CD14-positive monocyte (primary cell): ENCODE measurements around the gene ZNF277. TPM values are rescaled to one million over a fixed set of nuclear protein-coding genes. Genes with fewer than 3 reads are reported as not detected.

Source experiments
- DNase-seq, 3 donors: peaks; one replicate each; pipeline ENCODE4 v3.0.0-alpha.2; 2011 to 2022
- H2AFZ ChIP-seq: 2 replicates; pipeline ENCODE4 v1.6.0; 2012; ENCODE audit warnings: mild to moderate bottlenecking, low read depth, low read length, inconsistent platforms; ENCODE audit not compliant: insufficient read depth, poor library complexity, severe bottlenecking
- H3K27ac ChIP-seq, 2 donors: 1 replicate in 1 of 2; 2 replicates in 1 of 2; pipeline ENCODE4 v1.5.1; 2012 to 2013; ENCODE audit warnings: low read length in 2 of 2, control low read depth in 1 of 2, inconsistent platforms in 1 of 2, low read depth in 1 of 2, mild to moderate bottlenecking in 1 of 2
- H3K27me3 ChIP-seq, 2 donors: one replicate each; pipeline versions ENCODE4 v1.6.0 to v1.6.1; 2011 to 2013; ENCODE audit warnings: low read length in 2 of 2; ENCODE audit not compliant: control insufficient read depth in 2 of 2, insufficient read depth in 2 of 2
- H3K36me3 ChIP-seq, 2 donors: replicated peaks in 1 of 2; 1 replicate in 1 of 2; 2 replicates in 1 of 2; pipeline versions ENCODE4 v1.5.1 to v1.6.1; 2012 to 2013; ENCODE audit warnings: low read length in 2 of 2, control low read depth in 1 of 2, inconsistent platforms in 1 of 2, mild to moderate bottlenecking in 1 of 2; ENCODE audit not compliant: insufficient read depth in 2 of 2, control insufficient read depth in 1 of 2
- H3K4me1 ChIP-seq, 2 donors: 1 replicate in 1 of 2; 2 replicates in 1 of 2; pipeline versions ENCODE4 v1.5.1 to v1.6.1; 2012 to 2013; ENCODE audit warnings: low read length in 2 of 2, control low read depth in 1 of 2, inconsistent platforms in 1 of 2, mild to moderate bottlenecking in 1 of 2, moderate library complexity in 1 of 2; ENCODE audit not compliant: insufficient read depth in 2 of 2, control insufficient read depth in 1 of 2
- H3K4me2 ChIP-seq: replicated peaks from 2 replicates; pipeline ENCODE3; 2012; ENCODE audit warnings: low read length, moderate library complexity, mild to moderate bottlenecking; ENCODE audit not compliant: poor library complexity, severe bottlenecking; ENCODE audit errors: extremely low read depth
- H3K4me3 ChIP-seq, 3 experiments: fragments of 200-600 bp in 1 of 3; sonication (generic) in 1 of 3; replicated peaks in 1 of 3; 1 replicate in 2 of 3; 2 replicates in 1 of 3; pipeline ENCODE4 v1.5.1; 2011 to 2013; ENCODE audit warnings: low read length in 3 of 3, mild to moderate bottlenecking in 3 of 3, control low read depth in 2 of 3, low read depth in 2 of 3, inconsistent platforms in 1 of 3, moderate library complexity in 1 of 3
- H3K79me2 ChIP-seq: 2 replicates; pipeline ENCODE4 v1.6.0; 2012; ENCODE audit warnings: mild to moderate bottlenecking, control low read depth, inconsistent platforms, low read length, moderate library complexity; ENCODE audit not compliant: insufficient read depth
- H3K9ac ChIP-seq: 2 replicates; pipeline ENCODE4 v1.6.0; 2017; ENCODE audit warnings: low read length, mild to moderate bottlenecking; ENCODE audit not compliant: insufficient read depth, poor library complexity, severe bottlenecking
- H3K9me3 ChIP-seq, 2 donors: replicated peaks in 1 of 2; 1 replicate in 1 of 2; 2 replicates in 1 of 2; pipeline versions ENCODE4 v1.5.1 to v1.6.1; 2012 to 2013; ENCODE audit warnings: low read length in 2 of 2, control low read depth in 1 of 2; ENCODE audit not compliant: control insufficient read depth in 1 of 2, insufficient read depth in 1 of 2
- H4K20me1 ChIP-seq: 2 replicates; pipeline ENCODE4 v1.6.0; 2012; ENCODE audit warnings: mild to moderate bottlenecking, low read length, control low read depth, moderate library complexity; ENCODE audit not compliant: insufficient read depth
- H3K27ac Mint-ChIP-seq, 7 donors: one replicate each; pipeline ENCODE4 v1.8.0; 2020; ENCODE audit warnings: mild to moderate bottlenecking in 7 of 7, mixed read lengths in 7 of 7, moderate library complexity in 6 of 7, inconsistent platforms in 2 of 7
- H3K27me3 Mint-ChIP-seq, 3 donors: one replicate each; pipeline ENCODE4 v1.8.0; 2021 to 2022; ENCODE audit warnings: low read depth in 3 of 3, mild to moderate bottlenecking in 3 of 3, mixed read lengths in 3 of 3, moderate library complexity in 3 of 3, inconsistent platforms in 1 of 3
- H3K36me3 Mint-ChIP-seq, 2 donors: one replicate each; pipeline ENCODE4 v1.8.0; 2020; ENCODE audit warnings: mixed read lengths in 2 of 2, inconsistent platforms in 1 of 2, mild to moderate bottlenecking in 1 of 2
- H3K4me1 Mint-ChIP-seq: one replicate; pipeline ENCODE4 v1.8.0; 2020; ENCODE audit warnings: mild to moderate bottlenecking, mixed read lengths
- H3K4me3 Mint-ChIP-seq, 2 donors: one replicate each; pipeline ENCODE4 v1.8.0; 2020; ENCODE audit warnings: mild to moderate bottlenecking in 2 of 2, mixed read lengths in 2 of 2, moderate library complexity in 1 of 2
- H3K9me3 Mint-ChIP-seq, 7 donors: one replicate each; pipeline ENCODE4 v1.8.0; 2020 to 2022; ENCODE audit warnings: mixed read lengths in 7 of 7, mild to moderate bottlenecking in 6 of 7, moderate library complexity in 6 of 7, inconsistent platforms in 2 of 7
- CTCF ChIP-seq: fragments of 200-600 bp; IDR thresholded peaks from one replicate; pipeline ENCODE4 v1.8.0; 2022; ENCODE audit warnings: antibody characterized with exemption, mild to moderate bottlenecking
- WGBS: methylation state at CpG from one replicate; pipeline ENCODE4 v1.1.5; 2013; ENCODE audit warnings: missing lambda C conversion rate; ENCODE audit not compliant: insufficient coverage; 5-methylcytosine and 5-hydroxymethylcytosine counted together
- intact Hi-C, 2 donors: fragments of 100-400 bp; cut with micrococcal nuclease; formaldehyde crosslinking; loops; one replicate each; pipeline versions ENCODE4 v1.15.0 to v1.15.1; 2023
- polyA plus RNA-seq, 3 donors: library from polyadenylated mRNA; depleted of rRNA in 1 of 3; unstranded in 2 of 3; stranded (reverse) in 1 of 3; fragments of 300-500 nt in 2 of 3; fragments of >200 nt in 1 of 3; fragmentation: Illumina TruSeq in 2 of 3; gene quantifications; 1 replicate in 2 of 3; 2 replicates in 1 of 3; pipeline ENCODE4 v1.2.3, GENCODE V29; 2012 to 2021

Gene ZNF277
- polyA plus RNA-seq, 3 donors: 17.5 to 20.7 (median 20.0) TPM

GRCh38 chr7:112336261-112336660, 129.8 kb downstream of the ZNF277 start:
- Histone ChIP-seq H4K20me1 (no peaks in the 10 kb centered on the region), H3K9ac (no peak overlapping the region), H3K4me3 (no peak overlapping the region), H3K4me1 (no peaks in the 10 kb centered on the region), H3K79me2 (no peaks in the 10 kb centered on the region), H3K9me3 (no peaks in the 10 kb centered on the region), H3K36me3 (peaks cover 21 to 78% of the 10 kb centered on the region in 2 donors), H3K27ac (no peak overlapping the region), H3K27me3 (no peaks in the 10 kb centered on the region), H3K4me2 (no peak overlapping the region), H2AFZ (no peak overlapping the region)
- Mint-ChIP-seq H3K27me3 (no peaks in the 10 kb centered on the region), H3K4me3 (no peak overlapping the region), H3K4me1 (no peaks in the 10 kb centered on the region), H3K9me3 (no peaks in the 10 kb centered on the region), H3K27ac (peak overlapping the region in 1 of 7 donors; percentile 23), H3K36me3 (peaks cover 55 to 70% of the 10 kb centered on the region in 2 donors)
- TF ChIP-seq CTCF: no peak
- intact Hi-C loops: no loop called here
- DNase-seq: no peak
- no CpG with 5 or more reads among the region's 2 CpGs for WGBS

- Histone ChIP-seq H3K36me3 (peaks cover 28 to 80% of the 10 kb centered on the region in 2 donors), H3K9me3 (no peaks in the 10 kb centered on the region), H3K4me2 (no peak overlapping the region), H3K27me3 (no peaks in the 10 kb centered on the region), H3K27ac (no peak overlapping the region), H3K9ac (no peak overlapping the region), H3K79me2 (no peaks in the 10 kb centered on the region), H4K20me1 (no peaks in the 10 kb centered on the region), H3K4me1 (no peaks in the 10 kb centered on the region), H3K4me3 (no peak overlapping the region), H2AFZ (no peak overlapping the region)
- no peak overlapping the region for H3K27ac Mint-ChIP-seq
- no peak for TF ChIP-seq CTCF
- peaks cover 0 to under 1% (median 0%) of the 10 kb centered on the region in 7 donors for H3K9me3 Mint-ChIP-seq
- H3K27me3 Mint-ChIP-seq: no peaks in the 10 kb centered on the region
- no CpG with 5 or more reads among the region's 8 CpGs for WGBS
- no peak for DNase-seq
- no peak overlapping the region for H3K4me3 Mint-ChIP-seq
- intact Hi-C loops: no loop called here
- peaks cover 59 to 73% of the 10 kb centered on the region in 2 donors for H3K36me3 Mint-ChIP-seq
- H3K4me1 Mint-ChIP-seq: no peaks in the 10 kb centered on the region
Measured at GRCh38 chr7:112336936-112337576, 130.6 kb downstream of the ZNF277 start.
